Activated CD4-positive, alpha-beta T cell treated with anti-CD3 and anti-CD28 coated beads, Interleukin-2, Interleukin-6, amounts not matched to agents 100 ng/mL and 50 ng/mL, durations not matched to agents 16 hours and 8 hours (primary cell): ENCODE data around the gene ARHGAP25.

Experiments
- DNase-seq: peaks from one replicate; pipeline ENCODE4 v3.0.0-alpha.2; 2020

Gene ARHGAP25

GRCh38 chr2:68720665-68721064, 13.9 kb upstream of the ARHGAP25 start:
- DNase-seq: no peak

- DNase-seq: peak; percentile 80
Observed at GRCh38 chr2:68721482-68722101, 13.0 kb upstream of the ARHGAP25 start.

- no peak for DNase-seq
Observed at GRCh38 chr2:68722712-68723111, 11.9 kb upstream of the ARHGAP25 start.

- DNase-seq: no peak
Observed at GRCh38 chr2:68723181-68723580, 11.4 kb upstream of the ARHGAP25 start.

GRCh38 chr2:68726100-68726499, 8.5 kb upstream of the ARHGAP25 start:
- no peak for DNase-seq

GRCh38 chr2:68726608-68727367, 7.8 kb upstream of the ARHGAP25 start:
- DNase-seq: peak; percentile 94

GRCh38 chr2:68727683-68728375, 6.8 kb upstream of the ARHGAP25 start:
- no peak for DNase-seq

- no peak for DNase-seq
Observed at GRCh38 chr2:68730828-68731227, 3.8 kb upstream of the ARHGAP25 start.

- no peak for DNase-seq
Observed at GRCh38 chr2:68732036-68732932, 2.3 kb upstream of the ARHGAP25 start.

GRCh38 chr2:68733365-68733764, 1.2 kb upstream of the ARHGAP25 start:
- no peak for DNase-seq

- no peak for DNase-seq
Observed at GRCh38 chr2:68734176-68734575, 435 bp upstream of the ARHGAP25 start.

- DNase-seq: no peak
Observed at GRCh38 chr2:68736086-68736485, 1.5 kb downstream of the ARHGAP25 start.

- peak; percentile 82 for DNase-seq
Observed at GRCh38 chr2:68737711-68738110, 3.1 kb downstream of the ARHGAP25 start.

- DNase-seq: no peak
Observed at GRCh38 chr2:68738906-68739594, 4.4 kb downstream of the ARHGAP25 start.

- DNase-seq: peak; percentile 56
Observed at GRCh38 chr2:68739595-68740399, 5.2 kb downstream of the ARHGAP25 start.

- peak; percentile 64 for DNase-seq
Observed at GRCh38 chr2:68740400-68740914, 5.8 kb downstream of the ARHGAP25 start.

- DNase-seq: peak; percentile 66
Observed at GRCh38 chr2:68741238-68741637, 6.6 kb downstream of the ARHGAP25 start.

- peak; percentile 66 for DNase-seq
Observed at GRCh38 chr2:68741805-68742306, 7.2 kb downstream of the ARHGAP25 start.

GRCh38 chr2:68742626-68743415, 8.2 kb downstream of the ARHGAP25 start:
- peak; percentile 51 for DNase-seq

- DNase-seq: no peak
Observed at GRCh38 chr2:68743531-68743930, 8.9 kb downstream of the ARHGAP25 start.
